Thyroid gland (tissue), 4 donors: ENCODE data around the gene PPM1L. TPM values are rescaled to one million over a fixed set of nuclear protein-coding genes. Genes with fewer than 3 reads are reported as not detected.

Experiments used
- DNase-seq, 2 donors: peaks; one replicate each; pipeline ENCODE4 v3.0.0-alpha.2; 2019
- H3K27ac ChIP-seq, 3 donors: fragments of 200-600 bp; sonication (generic); 1 replicate in 2 of 3; 2 replicates in 1 of 3; pipeline ENCODE4 v1.5.1; 2016 to 2019; ENCODE audit warnings: mild to moderate bottlenecking in 1 of 3, moderate library complexity in 1 of 3
- H3K27me3 ChIP-seq: fragments of 200-600 bp; sonication (generic); one replicate; pipeline ENCODE4 v1.5.1; 2019
- H3K36me3 ChIP-seq, 2 donors: fragments of 200-600 bp; sonication (generic); one replicate each; pipeline ENCODE4 v1.5.1; 2016 to 2019
- H3K4me1 ChIP-seq, 2 donors: fragments of 200-600 bp; sonication (generic); one replicate each; pipeline ENCODE4 v1.5.1; 2017 to 2019
- H3K4me3 ChIP-seq, 3 donors: fragments of 200-600 bp; sonication (generic); replicated peaks in 1 of 3; 1 replicate in 2 of 3; 2 replicates in 1 of 3; pipeline ENCODE4 v1.5.1; 2016; ENCODE audit warnings: mild to moderate bottlenecking in 1 of 3
- H3K9me3 ChIP-seq: fragments of 200-600 bp; sonication (generic); one replicate; pipeline ENCODE4 v1.5.1; 2017
- CTCF ChIP-seq, 6 experiments: fragments of 200-600 bp in 3 of 6; fragments of 450-650 bp in 3 of 6; sonication (generic) in 3 of 6; IDR thresholded peaks; one replicate each; pipeline ENCODE4 v1.5.1; 2016 to 2019; ENCODE audit warnings: antibody characterized with exemption in 6 of 6, mild to moderate bottlenecking in 2 of 6, inconsistent platforms in 1 of 6, moderate library complexity in 1 of 6
- POLR2A ChIP-seq, 2 donors: fragments of 450-650 bp; IDR thresholded peaks; one replicate each; pipeline ENCODE4 v1.6.1; 2017; ENCODE audit warnings: antibody characterized with exemption in 2 of 2, mild to moderate bottlenecking in 2 of 2, moderate library complexity in 1 of 2
- WGBS, 2 donors: methylation state at CpG; one replicate each; pipeline ENCODE4 v1.1.5; 2017; 5-methylcytosine and 5-hydroxymethylcytosine counted together
- intact Hi-C: fragments of 100-400 bp; cut with DNase I; formaldehyde crosslinking; loops from one replicate; pipeline ENCODE4 v1.15.1; 2023
- total RNA-seq, 4 donors: library from RNA; depleted of rRNA; stranded (reverse); fragments of >200 nt; gene quantifications; one replicate each; pipeline ENCODE4 v1.2.3, GENCODE V29; 2016

PPM1L gene
- total RNA-seq, 4 donors from 2014 or later, result 47.2 to 77.4 (median 50.4) TPM

GRCh38 chr3:160857476-160858119, 101.6 kb downstream of the PPM1L start:
- no peaks in the 10 kb centered on the region for H3K4me1 ChIP-seq
- no peak overlapping the region for H3K4me3 ChIP-seq
- H3K36me3 ChIP-seq, result no peaks in the 10 kb centered on the region
- no peaks in the 10 kb centered on the region for H3K27me3 ChIP-seq
- H3K9me3 ChIP-seq, result no peaks in the 10 kb centered on the region
- intact Hi-C loops, result no loop called here
- 83 to 94% methylated on average over 2 of the region's 2 CpGs for WGBS, 2 donors
- TF ChIP-seq POLR2A (IDR thresholded peaks at IDR 0.05) (no peak), CTCF (IDR thresholded peaks at IDR 0.05) (no peak)
- no peak overlapping the region for H3K27ac ChIP-seq
- no peak for DNase-seq

- H3K36me3 ChIP-seq, result no peaks in the 10 kb centered on the region
- no peaks in the 10 kb centered on the region for H3K27me3 ChIP-seq
- no peak for DNase-seq
- no peak for TF ChIP-seq CTCF (IDR thresholded peaks at IDR 0.05)
- WGBS, 2 donors, result 67 to 72% methylated on average over 1 of the region's 1 CpG
- no peak overlapping the region for H3K4me3 ChIP-seq
- H3K4me1 ChIP-seq, result no peaks in the 10 kb centered on the region
- no peaks in the 10 kb centered on the region for H3K9me3 ChIP-seq
- H3K27ac ChIP-seq, result no peak overlapping the region
- intact Hi-C loops, result no loop called here
Measured at GRCh38 chr3:160860346-160860745, 104.3 kb downstream of the PPM1L start.

GRCh38 chr3:160869825-160870224, 113.8 kb downstream of the PPM1L start:
- intact Hi-C loops, result no loop called here

GRCh38 chr3:160870327-160870726, 114.3 kb downstream of the PPM1L start:
- Histone ChIP-seq H3K27ac (no peak overlapping the region), H3K9me3 (no peaks in the 10 kb centered on the region), H3K4me1 (peaks cover 11 to 12% of the 10 kb centered on the region in 2 donors), H3K36me3 (no peaks in the 10 kb centered on the region), H3K4me3 (no peak overlapping the region), H3K27me3 (no peaks in the 10 kb centered on the region)
- peak in 1 of 2 donors; percentile 9 for DNase-seq
- no peak for TF ChIP-seq CTCF (IDR thresholded peaks at IDR 0.05)
- no peak for TF ChIP-seq POLR2A (IDR thresholded peaks at IDR 0.05)
- intact Hi-C loops, result no loop called here
- 34 to 49% methylated on average over 4 of the region's 4 CpGs for WGBS, 2 donors

More at GRCh38 chr3:160869825-160870224, 113.8 kb downstream of the PPM1L start:
- peak; percentile 16 to 24 for DNase-seq
- H3K27me3 ChIP-seq, result no peaks in the 10 kb centered on the region
- H3K36me3 ChIP-seq, result no peaks in the 10 kb centered on the region
- peaks cover 11 to 12% of the 10 kb centered on the region in 2 donors for H3K4me1 ChIP-seq
- TF ChIP-seq POLR2A (IDR thresholded peaks at IDR 0.05) (no peak), CTCF (IDR thresholded peaks at IDR 0.05) (no peak)
- H3K4me3 ChIP-seq, result no peak overlapping the region
- no peaks in the 10 kb centered on the region for H3K9me3 ChIP-seq
- WGBS, 2 donors, result 36 to 37% methylated on average over 2 of the region's 2 CpGs
- no peak overlapping the region for H3K27ac ChIP-seq

GRCh38 chr3:160874736-160875135, 118.7 kb downstream of the PPM1L start:
- Histone ChIP-seq H3K4me1 (peaks cover 11% of the 10 kb centered on the region in 2 donors), H3K4me3 (no peak overlapping the region), H3K9me3 (no peaks in the 10 kb centered on the region), H3K27me3 (no peaks in the 10 kb centered on the region), H3K36me3 (no peaks in the 10 kb centered on the region), H3K27ac (no peak overlapping the region)
- TF ChIP-seq POLR2A (IDR thresholded peaks at IDR 0.05) (no peak), CTCF (IDR thresholded peaks at IDR 0.05) (no peak)
- no peak for DNase-seq
- intact Hi-C loops, result no loop called here
